ENCODE data around the gene DPY19L3.
A peak's percentile ranks its signal among the peaks of the same experiment; 100 is the strongest.

Gene DPY19L3

DNA sequence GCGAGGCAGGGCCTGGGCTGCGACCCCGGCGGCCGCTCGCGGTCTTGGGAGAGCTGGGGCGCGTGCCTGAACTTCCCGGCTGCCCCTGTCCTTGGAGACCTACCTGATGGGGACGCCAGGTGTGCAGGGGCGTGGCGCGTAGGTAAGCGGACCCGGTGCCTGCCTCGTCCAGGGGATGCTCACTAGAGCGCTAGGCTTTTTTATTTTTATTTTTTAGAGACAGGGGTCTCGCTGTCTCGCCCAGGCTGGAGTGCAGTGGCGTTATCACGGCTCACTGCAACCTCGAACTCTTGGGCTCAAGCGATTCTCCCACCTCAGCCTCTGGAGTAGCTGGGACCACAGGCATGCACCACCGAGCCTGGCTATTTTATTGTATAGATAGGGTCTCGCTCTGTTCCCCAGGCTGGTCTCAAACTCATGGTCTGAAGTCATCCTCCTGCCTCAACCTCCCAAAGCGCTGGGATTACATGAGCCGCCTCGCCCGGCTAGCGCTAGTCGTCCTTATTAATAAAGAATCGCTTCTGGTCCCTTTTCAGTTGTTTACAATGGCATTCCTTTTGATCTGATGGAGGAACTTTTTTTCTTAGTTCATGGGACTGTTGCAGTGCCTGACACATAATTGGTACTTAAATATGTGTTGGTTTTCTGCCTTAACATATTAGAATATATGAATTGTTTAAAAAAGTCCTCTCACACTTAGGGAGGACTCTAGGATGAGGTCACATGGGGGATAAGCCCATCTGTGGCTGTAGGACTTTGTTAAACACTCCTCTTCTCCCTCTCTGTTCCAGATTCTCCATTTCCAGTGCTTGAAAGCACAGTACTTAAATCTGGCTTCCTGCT, 812 bp downstream of the DPY19L3 start:
- peaks cover 36% of the 10 kb centered on the region for H3K4me1 ChIP-seq (ENCODE audit: insufficient read depth, low read length)
- peak overlapping the region; percentile 76 for H3K4me2 ChIP-seq (ENCODE audit: insufficient read depth, low read length)
- ATAC-seq (ENCODE audit: insufficient read depth, low read depth) (no peak), DNase-seq (no peak)
- peaks cover 39% of the 10 kb centered on the region for H3K36me3 ChIP-seq (ENCODE audit: insufficient read depth, low read length)
- H3K27ac ChIP-seq (ENCODE audit: low read length), result peak overlapping the region; percentile 93
- no peaks in the 10 kb centered on the region for H3K9me3 ChIP-seq (ENCODE audit: insufficient read depth, low read length, severe bottlenecking)
- peak overlapping the region; percentile 96 for H2AFZ ChIP-seq (ENCODE audit: low read depth, low read length)
- H3K79me2 ChIP-seq (ENCODE audit: insufficient read depth, low read length), result peaks cover 30% of the 10 kb centered on the region
- H4K20me1 ChIP-seq (ENCODE audit: insufficient read depth, low read length), result peaks cover 4% of the 10 kb centered on the region; the same call in 1 of the 2 replicates
- H3K27me3 ChIP-seq (ENCODE audit: insufficient read depth, low read length, poor library complexity), result no peaks in the 10 kb centered on the region
- peak overlapping the region; percentile 64 to 95; a peak in 3 of 4 replicates for H3K4me3 ChIP-seq (ENCODE audit: low read depth in 1 of 2, low read length in 2 of 2)
- TF ChIP-seq EZH2 (IDR thresholded peaks at IDR 0.05; ENCODE audit: borderline replicate concordance, low read depth, low read length, severe bottlenecking), result no peak
- TF ChIP-seq, protein P1, sequence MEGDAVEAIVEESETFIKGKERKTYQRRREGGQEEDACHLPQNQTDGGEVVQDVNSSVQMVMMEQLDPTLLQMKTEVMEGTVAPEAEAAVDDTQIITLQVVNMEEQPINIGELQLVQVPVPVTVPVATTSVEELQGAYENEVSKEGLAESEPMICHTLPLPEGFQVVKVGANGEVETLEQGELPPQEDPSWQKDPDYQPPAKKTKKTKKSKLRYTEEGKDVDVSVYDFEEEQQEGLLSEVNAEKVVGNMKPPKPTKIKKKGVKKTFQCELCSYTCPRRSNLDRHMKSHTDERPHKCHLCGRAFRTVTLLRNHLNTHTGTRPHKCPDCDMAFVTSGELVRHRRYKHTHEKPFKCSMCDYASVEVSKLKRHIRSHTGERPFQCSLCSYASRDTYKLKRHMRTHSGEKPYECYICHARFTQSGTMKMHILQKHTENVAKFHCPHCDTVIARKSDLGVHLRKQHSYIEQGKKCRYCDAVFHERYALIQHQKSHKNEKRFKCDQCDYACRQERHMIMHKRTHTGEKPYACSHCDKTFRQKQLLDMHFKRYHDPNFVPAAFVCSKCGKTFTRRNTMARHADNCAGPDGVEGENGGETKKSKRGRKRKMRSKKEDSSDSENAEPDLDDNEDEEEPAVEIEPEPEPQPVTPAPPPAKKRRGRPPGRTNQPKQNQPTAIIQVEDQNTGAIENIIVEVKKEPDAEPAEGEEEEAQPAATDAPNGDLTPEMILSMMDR (IDR thresholded peaks at IDR 0.05; ENCODE audit: borderline replicate concordance, extremely low read depth, low read length, poor library complexity, severe bottlenecking), result no peak
- H3K9ac ChIP-seq (ENCODE audit: low read depth, low read length), result peak overlapping the region; percentile 98

DNA sequence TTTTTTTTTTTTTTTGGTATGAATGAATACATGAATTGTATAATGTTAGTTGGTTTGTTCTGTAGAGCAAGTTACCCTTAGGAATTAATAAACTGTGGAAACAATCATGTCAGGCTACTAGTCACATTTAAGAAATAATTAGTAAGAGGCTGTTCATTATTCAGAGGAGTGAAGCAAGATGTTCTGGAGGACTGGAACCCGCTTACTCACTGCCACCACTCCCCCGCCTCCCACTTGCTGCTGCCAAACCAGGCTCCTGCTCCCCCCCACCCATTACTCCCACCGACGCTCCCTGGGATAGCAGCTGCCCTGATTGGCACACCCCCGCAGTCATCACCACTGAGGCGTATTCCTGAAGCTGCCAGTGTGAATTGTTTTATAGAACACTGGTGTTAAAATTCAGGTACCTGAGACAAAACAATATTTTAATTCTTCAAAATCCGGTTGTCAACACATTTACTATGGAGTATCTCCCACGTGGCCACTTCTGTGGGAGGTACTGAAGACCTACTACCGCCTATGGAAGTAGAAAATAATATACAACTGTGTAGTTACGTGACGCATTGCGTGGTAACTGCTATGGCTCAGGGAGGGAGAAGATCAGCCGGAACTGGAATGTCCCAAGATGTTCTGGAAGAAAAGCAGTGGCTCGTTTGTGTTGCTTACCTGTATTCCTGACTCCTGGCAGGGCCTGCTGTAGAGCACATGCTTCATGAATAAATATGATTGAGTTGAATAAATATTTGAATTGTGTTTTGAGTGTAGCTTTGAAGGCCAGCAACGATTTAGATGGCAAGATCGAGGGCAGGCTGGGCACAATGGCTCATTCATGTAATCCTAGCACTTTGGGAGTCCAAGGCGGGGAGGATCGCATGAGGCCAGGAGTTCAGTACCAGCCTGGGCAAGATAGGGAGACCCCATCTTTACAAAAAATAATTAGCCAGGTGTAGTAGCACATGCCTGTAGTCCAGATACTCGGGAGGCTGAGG, 1.7 kb downstream of the DPY19L3 start:
- H3K79me2 ChIP-seq (ENCODE audit: insufficient read depth, low read length), result peaks cover 30% of the 10 kb centered on the region
- TF ChIP-seq EZH2 (IDR thresholded peaks at IDR 0.05; ENCODE audit: borderline replicate concordance, low read depth, low read length, severe bottlenecking), result no peak
- TF ChIP-seq, protein P1 (IDR thresholded peaks at IDR 0.05; ENCODE audit: borderline replicate concordance, extremely low read depth, low read length, poor library complexity, severe bottlenecking), result no peak
- no peaks in the 10 kb centered on the region for H3K9me3 ChIP-seq (ENCODE audit: insufficient read depth, low read length, severe bottlenecking)
- no peak for DNase-seq
- H3K4me3 ChIP-seq (ENCODE audit: low read depth in 1 of 2, low read length in 2 of 2), result peak overlapping the region in 1 of 2 experiments; percentile 95; a peak in 3 of 4 replicates
- 0 out of 2 replicates have a peak overlapping the region, but pooled peaks have one; percentile 96 for H2AFZ ChIP-seq (ENCODE audit: low read depth, low read length)
- H3K4me1 ChIP-seq (ENCODE audit: insufficient read depth, low read length), result peaks cover 36% of the 10 kb centered on the region
- no peak overlapping the region for H3K27ac ChIP-seq (ENCODE audit: low read length)
- H3K27me3 ChIP-seq (ENCODE audit: insufficient read depth, low read length, poor library complexity), result no peaks in the 10 kb centered on the region
- no peak for ATAC-seq (ENCODE audit: insufficient read depth, low read depth)
- H3K4me2 ChIP-seq (ENCODE audit: insufficient read depth, low read length), result peak overlapping the region; percentile 76
- H3K36me3 ChIP-seq (ENCODE audit: insufficient read depth, low read length), result peaks cover 46% of the 10 kb centered on the region
- H4K20me1 ChIP-seq (ENCODE audit: insufficient read depth, low read length), result peaks cover 4% of the 10 kb centered on the region; the same call in 1 of the 2 replicates
- H3K9ac ChIP-seq (ENCODE audit: low read depth, low read length), result peak overlapping the region; percentile 98

DNA sequence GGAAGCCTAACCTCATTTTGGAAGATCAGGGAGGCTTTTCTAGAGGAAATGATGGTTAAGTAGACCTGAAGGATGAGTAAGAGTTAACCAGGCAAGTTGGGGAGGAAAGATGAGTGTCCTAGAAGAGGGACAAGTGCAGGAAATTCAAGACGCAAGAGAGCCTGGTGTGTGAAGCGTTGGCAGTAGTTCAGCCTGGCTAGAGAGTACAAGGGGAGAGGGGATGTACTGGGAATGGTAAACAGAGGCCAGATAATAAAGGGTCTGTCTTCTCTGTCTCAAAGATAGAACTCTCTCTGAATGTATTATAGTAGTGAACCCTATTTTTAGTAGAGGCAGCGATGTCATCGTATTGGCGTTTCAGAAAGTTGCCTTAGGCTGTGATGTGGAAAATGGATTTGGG, 9.7 kb downstream of the DPY19L3 start:
- peaks cover 62% of the 10 kb centered on the region for H3K36me3 ChIP-seq (ENCODE audit: insufficient read depth, low read length)
- TF ChIP-seq, protein P1 (IDR thresholded peaks at IDR 0.05; ENCODE audit: borderline replicate concordance, extremely low read depth, low read length, poor library complexity, severe bottlenecking), result no peak
- no peak for TF ChIP-seq EZH2 (IDR thresholded peaks at IDR 0.05; ENCODE audit: borderline replicate concordance, low read depth, low read length, severe bottlenecking)
- ATAC-seq (ENCODE audit: insufficient read depth, low read depth), result no peak

More for the DNA sequence above, 9.7 kb downstream of the DPY19L3 start:
- H3K9ac ChIP-seq (ENCODE audit: low read depth, low read length), result no peak overlapping the region
- no peak overlapping the region for H2AFZ ChIP-seq (ENCODE audit: low read depth, low read length)
- peaks cover 3% of the 10 kb centered on the region; the same call in 1 of the 2 replicates for H3K79me2 ChIP-seq (ENCODE audit: insufficient read depth, low read length)
- H4K20me1 ChIP-seq (ENCODE audit: insufficient read depth, low read length), result no peaks in the 10 kb centered on the region
- no peak overlapping the region for H3K4me2 ChIP-seq (ENCODE audit: insufficient read depth, low read length)
- no peak overlapping the region for H3K27ac ChIP-seq (ENCODE audit: low read length)
- H3K27me3 ChIP-seq (ENCODE audit: insufficient read depth, low read length, poor library complexity), result no peaks in the 10 kb centered on the region
- no peaks in the 10 kb centered on the region for H3K4me1 ChIP-seq (ENCODE audit: insufficient read depth, low read length)
- no peak for DNase-seq
- H3K4me3 ChIP-seq (ENCODE audit: low read depth in 1 of 2, low read length in 2 of 2), result no peak overlapping the region
- H3K9me3 ChIP-seq (ENCODE audit: insufficient read depth, low read length, severe bottlenecking), result no peaks in the 10 kb centered on the region
